HepG2 (cell line): ENCODE data around the gene ATPAF2. TPM values are rescaled to one million over a fixed set of nuclear protein-coding genes. Genes with fewer than 3 reads are reported as not detected.

Source experiments
- ATAC-seq: fragments of 200-7000 bp; cut with Tn5 transposase; 3 replicates; pipeline ENCODE4 v1.9.1; 2020; ENCODE audit warnings: mild to moderate bottlenecking, moderate library complexity
- BruUV-seq: library from RNA; stranded (reverse); fragments of 400-500 nt; replicated peaks from 2 replicates; lab custom pipeline; 2021; lab: Mats Ljungman, UMichigan
- CTCF ChIA-PET: fragments of 300-600 bp; formaldehyde crosslinking; extraction: SDS; loops from one replicate; lab custom pipeline; 2021; ENCODE audit warnings: low total read pairs, inconsistent platforms, low intra/inter-chr PET ratio; lab: Yijun Ruan, JAX
- POLR2A ChIA-PET: fragments of 350-600 bp; sonication (Branson Sonifier 250); formaldehyde crosslinking; loops from one replicate; lab custom pipeline; 2020; ENCODE audit warnings: antibody characterized with exemption, inconsistent platforms; lab: Yijun Ruan, JAX
- DNase-seq: peaks from one replicate; pipeline ENCODE4 v3.0.0-alpha.2; 2015; ENCODE audit warnings: low spot score
- FAIRE-seq: peaks from 3 replicates; lab custom pipeline; 2011; peaks lifted over from hg19 to GRCh38; lab: Jason Lieb, UNC
- H2AFZ ChIP-seq: one replicate; pipeline ENCODE4 v1.6.1; 2011; ENCODE audit warnings: low read length, inconsistent platforms
- H3K27ac ChIP-seq: fragments of 300-600 bp; 3 replicates; pipeline ENCODE4 v1.8.0; 2011; ENCODE audit warnings: mixed run types, mild to moderate bottlenecking, mixed read lengths, low read length, inconsistent platforms; ENCODE audit not compliant: insufficient read depth; ENCODE audit errors: extremely low read length
- H3K27me3 ChIP-seq, 2 experiments: fragments of 200-600 bp in 1 of 2; 2 replicates in 1 of 2; 3 replicates in 1 of 2; pipeline versions ENCODE4 v1.6.0 to v1.8.0; 2011; ENCODE audit warnings: low read length in 2 of 2, mild to moderate bottlenecking in 2 of 2, moderate library complexity in 2 of 2, inconsistent platforms in 1 of 2; ENCODE audit not compliant: insufficient read depth in 2 of 2, control insufficient read depth in 1 of 2
- H3K36me3 ChIP-seq, 2 experiments: fragments of 200-600 bp in 1 of 2; replicated peaks in 1 of 2; 2 replicates in 1 of 2; 3 replicates in 1 of 2; pipeline versions ENCODE4 v1.5.1 to v1.8.0; 2011; ENCODE audit warnings: low read length in 2 of 2, inconsistent platforms in 1 of 2; ENCODE audit not compliant: insufficient read depth in 2 of 2, control insufficient read depth in 1 of 2
- H3K4me1 ChIP-seq: 2 replicates; pipeline ENCODE4 v1.5.1; 2012; ENCODE audit warnings: low read length, inconsistent platforms; ENCODE audit not compliant: insufficient read depth
- H3K4me2 ChIP-seq: 2 replicates; pipeline ENCODE4 v1.6.0; 2011; ENCODE audit warnings: low read depth, low read length, inconsistent platforms
- H3K4me3 ChIP-seq, 3 experiments: fragments of 200-600 bp in 1 of 3; sonication (generic), shearing (Covaris generic) in 1 of 3; replicated peaks in 1 of 3; 2 replicates each; pipeline ENCODE4 v1.5.1; 2011 to 2016; ENCODE audit warnings: low read length in 3 of 3, inconsistent platforms in 2 of 3, low read depth in 2 of 3, mild to moderate bottlenecking in 2 of 3, control low read depth in 1 of 3, mixed read lengths in 1 of 3; ENCODE audit not compliant: insufficient read depth in 1 of 3
- H3K79me2 ChIP-seq: one replicate; pipeline ENCODE4 v1.6.1; 2011; ENCODE audit warnings: low read length, inconsistent platforms; ENCODE audit not compliant: insufficient read depth
- H3K9ac ChIP-seq: 2 replicates; pipeline ENCODE4 v1.6.0; 2011; ENCODE audit warnings: mild to moderate bottlenecking, low read depth, low read length, inconsistent platforms; ENCODE audit not compliant: insufficient read depth
- H3K9me3 ChIP-seq: 2 replicates; pipeline ENCODE4 v1.5.1; 2012; ENCODE audit warnings: mild to moderate bottlenecking, low read length
- H4K20me1 ChIP-seq: 2 replicates; pipeline ENCODE4 v1.6.0; 2011; ENCODE audit warnings: inconsistent platforms, mild to moderate bottlenecking, low read length, moderate library complexity; ENCODE audit not compliant: insufficient read depth
- DMAP1 ChIP-seq: IDR thresholded peaks from 2 replicates; pipeline ENCODE4 v1.6.1; 2016
- DRAP1 ChIP-seq: IDR thresholded peaks from 2 replicates; pipeline ENCODE4 v1.6.1; 2016; ENCODE audit warnings: missing genetic modification reagents, missing compliant biosample characterization
- MTA3 ChIP-seq: sonication (generic); formaldehyde crosslinking; IDR thresholded peaks from 2 replicates; pipeline ENCODE4 v1.4.0; 2020; ENCODE audit warnings: missing genetic modification reagents
- NAIF1 ChIP-seq: sonication (generic); formaldehyde crosslinking; IDR thresholded peaks from 2 replicates; pipeline ENCODE4 v1.5.0; 2020; ENCODE audit warnings: mild to moderate bottlenecking, missing genetic modification reagents, borderline replicate concordance
- NR2F6 ChIP-seq, 2 experiments: IDR thresholded peaks; 2 replicates each; pipeline ENCODE4 v1.6.1; 2016; ENCODE audit warnings: antibody characterized with exemption in 1 of 2, mild to moderate bottlenecking in 1 of 2
- PHF20 ChIP-seq: sonication (generic); formaldehyde crosslinking; IDR thresholded peaks from 2 replicates; pipeline ENCODE4 v1.5.0; 2020; ENCODE audit warnings: mild to moderate bottlenecking, missing genetic modification reagents
- PITX1 ChIP-seq: sonication (generic); formaldehyde crosslinking; IDR thresholded peaks from 2 replicates; pipeline ENCODE4 v1.5.1; 2020; ENCODE audit warnings: mild to moderate bottlenecking, missing genetic modification reagents
- POLR2AphosphoS5 ChIP-seq: IDR thresholded peaks from 2 replicates; pipeline ENCODE4 v1.6.1; 2012; ENCODE audit warnings: low read depth, low read length
- REPIN1 ChIP-seq: sonication (generic); formaldehyde crosslinking; IDR thresholded peaks from 2 replicates; pipeline ENCODE4 v1.8.0; 2022; ENCODE audit warnings: missing genetic modification reagents, low read depth, mild to moderate bottlenecking, borderline replicate concordance
- RFXAP ChIP-seq: sonication (generic); formaldehyde crosslinking; IDR thresholded peaks from 2 replicates; pipeline ENCODE4 v1.4.0; 2020; ENCODE audit warnings: missing genetic modification reagents, borderline replicate concordance
- SAFB2 ChIP-seq: sonication (generic); formaldehyde crosslinking; IDR thresholded peaks from 2 replicates; pipeline ENCODE4 v1.5.1; 2020; ENCODE audit warnings: missing genetic modification reagents, low read depth, mild to moderate bottlenecking, borderline replicate concordance
- SMAD9 ChIP-seq: sonication (generic); formaldehyde crosslinking; IDR thresholded peaks from 2 replicates; pipeline ENCODE4 v1.5.1; 2020; ENCODE audit warnings: mild to moderate bottlenecking, missing genetic modification reagents
- SMARCC2 ChIP-seq: fragments of 450-650 bp; IDR thresholded peaks from 2 replicates; pipeline ENCODE4 v1.6.1; 2017; ENCODE audit warnings: antibody characterized with exemption, mild to moderate bottlenecking
- SRSF4 ChIP-seq: fragments of 200-400 bp; formaldehyde crosslinking; IDR thresholded peaks from one replicate; pipeline ENCODE4 v1.6.1; 2018; ENCODE audit warnings: mild to moderate bottlenecking, low read depth, low read length, moderate library complexity; ENCODE audit not compliant: poor library complexity, severe bottlenecking
- ZNF414 ChIP-seq: sonication (generic); formaldehyde crosslinking; IDR thresholded peaks from 2 replicates; pipeline ENCODE4 v1.5.0; 2020; ENCODE audit warnings: missing genetic modification reagents
- WGBS: methylation state at CpG from one replicate; pipeline ENCODE4 v1.1.6; 2017; ENCODE audit warnings: low lambda C conversion rate; 5-methylcytosine and 5-hydroxymethylcytosine counted together
- in situ Hi-C: cut with HindIII; loops from 2 replicates; pipeline ENCODE4 v1.10.0; 2017; ENCODE audit warnings: low pct_unique_long_range_greater_than_20kb; ENCODE audit not compliant: extremely low pct_ligation_motif_present
- intact Hi-C: fragments of 100-400 bp; cut with micrococcal nuclease; formaldehyde crosslinking; loops from one replicate; pipeline ENCODE4 v1.10.0; 2022; ENCODE audit not compliant: unreplicated experiment
- polyA plus RNA-seq, 8 experiments: library from polyadenylated mRNA; depleted of rRNA in 3 of 8; stranded (reverse) in 7 of 8; unstranded in 1 of 8; fragments of >200 nt; fragmentation: Illumina TruSeq in 4 of 8; extraction: Trizol in 4 of 8; gene quantifications; 2 replicates each; pipeline versions ENCODE4 v1.2.1 to v1.2.3, GENCODE V29; 2011 to 2016; ENCODE audit warnings: low read depth in 4 of 8, missing spikeins in 1 of 8, mixed read lengths in 1 of 8; ENCODE audit not compliant: insufficient read depth in 1 of 8
- total RNA-seq, 5 experiments: library from RNA; depleted of rRNA; stranded (reverse); fragments of >200 nt; fragmentation: Illumina TruSeq; extraction: Trizol; gene quantifications; 2 replicates each; pipeline ENCODE4 v1.2.3, GENCODE V29; 2016; ENCODE audit warnings: low read depth in 1 of 5

Gene ATPAF2
- total and polyA plus RNA-seq, 2 of the 13 experiments (the other 11 are each of a cell fraction or from before 2014, with no cell fraction given) = 15.0 to 16.5 TPM

GRCh38 chr17:17994271-17995069 is 44.5 kb downstream of the ATPAF2 start (continued):
- TF ChIP-seq NR2F6 (IDR thresholded peaks at IDR 0.05) (no peak), NR2F6 (CRISPR knock-in tag; IDR thresholded peaks at IDR 0.05) (no peak), SRSF4 (no peak), SMARCC2 (no peak), DRAP1 (no peak), POLR2AphosphoS5 (no peak), RFXAP (CRISPR knock-in tag) (no peak)

GRCh38 chr17:17993852-17994251 is 45.1 kb downstream of the ATPAF2 start:
- 72% methylated on average over 11 of the region's 12 CpGs for WGBS
- TF ChIP-seq SAFB2 (CRISPR knock-in tag) (no peak), SMAD9 (CRISPR knock-in tag) (no peak), NAIF1 (CRISPR knock-in tag) (no peak), MTA3 (CRISPR knock-in tag) (no peak), DMAP1 (CRISPR knock-in tag) (no peak), PITX1 (no peak), REPIN1 (CRISPR knock-in tag) (no peak), PHF20 (CRISPR knock-in tag) (no peak), ZNF414 (no peak)
- no TSS peak for BruUV-seq
- no peak for FAIRE-seq
- H3K4me2 ChIP-seq = no peak overlapping the region; the same call in 1 of the 2 replicates
- H3K9ac ChIP-seq = no peak overlapping the region
- no peaks in the 10 kb centered on the region for H3K36me3 ChIP-seq
- no peaks in the 10 kb centered on the region for H4K20me1 ChIP-seq
- ChIA-PET POLR2A (interaction anchor here (2.3 kb wide), 1 partner anchor 22 kb away, joined by 8 read pairs; the partner anchor contains the start of genes DRC3 and TOM1L2), CTCF (interaction anchor here (0.7 to 1.4 kb wide), 2 partner anchors 40 to 103 kb away, joined by 6 to 14 read pairs; no protein-coding TSS in a partner anchor)
- H2AFZ ChIP-seq = no peak overlapping the region
- intact Hi-C loops = loop anchor here (1.0 kb wide), 1 partner anchor 39 kb away; no protein-coding TSS in a partner anchor
- H3K79me2 ChIP-seq = no peaks in the 10 kb centered on the region
- in situ Hi-C loops = loop anchor here (5.0 kb wide), 1 partner anchor 33 kb away; no protein-coding TSS in a partner anchor
- H3K4me1 ChIP-seq = peaks cover 24% of the 10 kb centered on the region
- H3K27me3 ChIP-seq = peaks cover 0 to 28% of the 10 kb centered on the region in 2 experiments; a peak in 3 of 5 replicates
- no peak for DNase-seq
- H3K27ac ChIP-seq = no peak overlapping the region
- no peaks in the 10 kb centered on the region for H3K9me3 ChIP-seq
- peak; percentile 11; the same call in 2 of the 3 replicates for ATAC-seq
- peak overlapping the region in 1 of 3 experiments; percentile 18; a peak in 1 of 6 replicates for H3K4me3 ChIP-seq
